Glomerular endothelial cell (primary cell): ENCODE measurements around the gene ZNF18. TPM values are rescaled to one million over a fixed set of nuclear protein-coding genes. Genes with fewer than 3 reads are reported as not detected.

Experiments used
- total RNA-seq: library from RNA; depleted of rRNA; stranded (reverse); fragments of >200 nt; gene quantifications from 2 replicates; pipeline ENCODE4 v1.2.3, GENCODE V29; 2015

ZNF18 gene
- total RNA-seq, 1 donor from 2014 or later, result 5.1 TPM

Other genes starting within 250 kb of the ZNF18 start
- gene MAP2K4, start 23.4 kb upstream of the ZNF18 start, total RNA-seq, result 19.0 and 21.9 TPM in 2 replicates